ENCODE measurements around the gene COL26A1.

Gene COL26A1

GRCh38 chr7:101553018-101553770, 190.5 kb downstream of the COL26A1 start:
- H3K27ac ChIP-seq (ENCODE audit: low read length, poor library complexity, severe bottlenecking), result no peak overlapping the region
- H3K4ac ChIP-seq (ENCODE audit: low read depth in 1 of 2, low read length in 2 of 2), result no peak overlapping the region
- no peak overlapping the region for H2BK5ac ChIP-seq (ENCODE audit: low read depth, low read length, poor library complexity, severe bottlenecking)
- H3K79me1 ChIP-seq (replicated peaks; ENCODE audit: low read length, poor library complexity, severe bottlenecking), result no peaks in the 10 kb centered on the region
- no peak overlapping the region for H3K4me2 ChIP-seq (ENCODE audit: low read length, poor library complexity, severe bottlenecking)
- H3K23ac ChIP-seq (ENCODE audit: low read length in 2 of 2), result no peak overlapping the region
- peak overlapping the region in 1 of 2 experiments; percentile 37 for H3K14ac ChIP-seq (ENCODE audit: low read length in 2 of 2)
- H3K18ac ChIP-seq (ENCODE audit: low read depth in 1 of 2, low read length in 2 of 2), result no peak overlapping the region
- no peak overlapping the region for H2AFZ ChIP-seq (ENCODE audit: low read depth, low read length)
- no peaks in the 10 kb centered on the region for H3K9me3 ChIP-seq (ENCODE audit: control insufficient read depth, low read length)
- no peak overlapping the region for H2BK12ac ChIP-seq (ENCODE audit: low read length in 2 of 2)
- peaks cover 4% of the 10 kb centered on the region for H3K4me1 ChIP-seq (ENCODE audit: control insufficient read depth, insufficient read depth, low read depth, low read length)
- H2BK120ac ChIP-seq (ENCODE audit: low read depth, low read length), result no peak overlapping the region
- DNase-seq, result no peak
- no peak overlapping the region for H3K9ac ChIP-seq (ENCODE audit: low read length)
- H4K91ac ChIP-seq (ENCODE audit: low read length), result no peak overlapping the region
- H4K8ac ChIP-seq (ENCODE audit: low read length), result no peak overlapping the region
- H2AK5ac ChIP-seq (ENCODE audit: low read length, severe bottlenecking), result no peak overlapping the region
- H3K36me3 ChIP-seq (ENCODE audit: control insufficient read depth in 1 of 2, insufficient read depth in 2 of 2, low read depth in 1 of 2, low read length in 2 of 2), result no peaks in the 10 kb centered on the region
- H2BK15ac ChIP-seq (ENCODE audit: low read depth, poor library complexity, severe bottlenecking), result no peak overlapping the region
- peaks cover 18 to 57% of the 10 kb centered on the region in 2 experiments for H3K27me3 ChIP-seq (ENCODE audit: control insufficient read depth in 1 of 2, insufficient read depth in 1 of 2, low read length in 2 of 2)
- H3K4me3 ChIP-seq (ENCODE audit: insufficient read depth in 1 of 2, low read depth in 1 of 2, low read length in 2 of 2), result no peak overlapping the region
- WGBS, result 85% methylated on average over 23 of the region's 23 CpGs

- Histone ChIP-seq H3K36me3 (ENCODE audit: control insufficient read depth in 1 of 2, insufficient read depth in 2 of 2, low read depth in 1 of 2, low read length in 2 of 2) (no peaks in the 10 kb centered on the region), H2AFZ (ENCODE audit: low read depth, low read length) (no peak overlapping the region), H2AK5ac (ENCODE audit: low read length, severe bottlenecking) (no peak overlapping the region), H4K91ac (ENCODE audit: low read length) (no peak overlapping the region), H3K9ac (ENCODE audit: low read length) (no peak overlapping the region), H2BK15ac (ENCODE audit: low read depth, poor library complexity, severe bottlenecking) (no peak overlapping the region), H3K79me1 (replicated peaks; ENCODE audit: low read length, poor library complexity, severe bottlenecking) (no peaks in the 10 kb centered on the region), H3K4me1 (ENCODE audit: control insufficient read depth, insufficient read depth, low read depth, low read length) (peaks cover 4% of the 10 kb centered on the region), H3K18ac (ENCODE audit: low read depth in 1 of 2, low read length in 2 of 2) (no peak overlapping the region), H3K23ac (ENCODE audit: low read length in 2 of 2) (no peak overlapping the region), H2BK12ac (ENCODE audit: low read length in 2 of 2) (no peak overlapping the region), H4K8ac (ENCODE audit: low read length) (no peak overlapping the region), H2BK5ac (ENCODE audit: low read depth, low read length, poor library complexity, severe bottlenecking) (no peak overlapping the region), H3K4me2 (ENCODE audit: low read length, poor library complexity, severe bottlenecking) (no peak overlapping the region), H3K27me3 (ENCODE audit: control insufficient read depth in 1 of 2, insufficient read depth in 1 of 2, low read length in 2 of 2) (peaks cover 21 to 59% of the 10 kb centered on the region in 2 experiments), H3K4ac (ENCODE audit: low read depth in 1 of 2, low read length in 2 of 2) (no peak overlapping the region), H2BK120ac (ENCODE audit: low read depth, low read length) (no peak overlapping the region), H3K27ac (ENCODE audit: low read length, poor library complexity, severe bottlenecking) (no peak overlapping the region), H3K14ac (ENCODE audit: low read length in 2 of 2) (no peak overlapping the region), H3K9me3 (ENCODE audit: control insufficient read depth, low read length) (no peaks in the 10 kb centered on the region), H3K4me3 (ENCODE audit: insufficient read depth in 1 of 2, low read depth in 1 of 2, low read length in 2 of 2) (no peak overlapping the region)
- WGBS, result 86% methylated on average over 8 of the region's 8 CpGs
- no peak for DNase-seq
Measured at GRCh38 chr7:101553771-101554445, 191.2 kb downstream of the COL26A1 start.

GRCh38 chr7:101554584-101555268, 192.1 kb downstream of the COL26A1 start:
- Histone ChIP-seq H3K4me2 (ENCODE audit: low read length, poor library complexity, severe bottlenecking) (no peak overlapping the region), H4K91ac (ENCODE audit: low read length) (no peak overlapping the region), H3K4ac (ENCODE audit: low read depth in 1 of 2, low read length in 2 of 2) (no peak overlapping the region), H2BK15ac (ENCODE audit: low read depth, poor library complexity, severe bottlenecking) (no peak overlapping the region), H3K14ac (ENCODE audit: low read length in 2 of 2) (no peak overlapping the region), H2BK12ac (ENCODE audit: low read length in 2 of 2) (no peak overlapping the region), H2AFZ (ENCODE audit: low read depth, low read length) (no peak overlapping the region), H2BK5ac (ENCODE audit: low read depth, low read length, poor library complexity, severe bottlenecking) (no peak overlapping the region), H3K18ac (ENCODE audit: low read depth in 1 of 2, low read length in 2 of 2) (no peak overlapping the region), H3K23ac (ENCODE audit: low read length in 2 of 2) (no peak overlapping the region), H3K4me3 (ENCODE audit: insufficient read depth in 1 of 2, low read depth in 1 of 2, low read length in 2 of 2) (no peak overlapping the region), H3K9ac (ENCODE audit: low read length) (no peak overlapping the region), H3K36me3 (ENCODE audit: control insufficient read depth in 1 of 2, insufficient read depth in 2 of 2, low read depth in 1 of 2, low read length in 2 of 2) (no peaks in the 10 kb centered on the region), H3K27ac (ENCODE audit: low read length, poor library complexity, severe bottlenecking) (no peak overlapping the region), H3K27me3 (ENCODE audit: control insufficient read depth in 1 of 2, insufficient read depth in 1 of 2, low read length in 2 of 2) (peaks cover 29 to 64% of the 10 kb centered on the region in 2 experiments), H2AK5ac (ENCODE audit: low read length, severe bottlenecking) (no peak overlapping the region), H3K4me1 (ENCODE audit: control insufficient read depth, insufficient read depth, low read depth, low read length) (peaks cover 4% of the 10 kb centered on the region), H3K9me3 (ENCODE audit: control insufficient read depth, low read length) (no peaks in the 10 kb centered on the region), H3K79me1 (replicated peaks; ENCODE audit: low read length, poor library complexity, severe bottlenecking) (no peaks in the 10 kb centered on the region), H4K8ac (ENCODE audit: low read length) (no peak overlapping the region), H2BK120ac (ENCODE audit: low read depth, low read length) (no peak overlapping the region)
- 83% methylated on average over 5 of the region's 6 CpGs for WGBS
- no peak for DNase-seq

DNA sequence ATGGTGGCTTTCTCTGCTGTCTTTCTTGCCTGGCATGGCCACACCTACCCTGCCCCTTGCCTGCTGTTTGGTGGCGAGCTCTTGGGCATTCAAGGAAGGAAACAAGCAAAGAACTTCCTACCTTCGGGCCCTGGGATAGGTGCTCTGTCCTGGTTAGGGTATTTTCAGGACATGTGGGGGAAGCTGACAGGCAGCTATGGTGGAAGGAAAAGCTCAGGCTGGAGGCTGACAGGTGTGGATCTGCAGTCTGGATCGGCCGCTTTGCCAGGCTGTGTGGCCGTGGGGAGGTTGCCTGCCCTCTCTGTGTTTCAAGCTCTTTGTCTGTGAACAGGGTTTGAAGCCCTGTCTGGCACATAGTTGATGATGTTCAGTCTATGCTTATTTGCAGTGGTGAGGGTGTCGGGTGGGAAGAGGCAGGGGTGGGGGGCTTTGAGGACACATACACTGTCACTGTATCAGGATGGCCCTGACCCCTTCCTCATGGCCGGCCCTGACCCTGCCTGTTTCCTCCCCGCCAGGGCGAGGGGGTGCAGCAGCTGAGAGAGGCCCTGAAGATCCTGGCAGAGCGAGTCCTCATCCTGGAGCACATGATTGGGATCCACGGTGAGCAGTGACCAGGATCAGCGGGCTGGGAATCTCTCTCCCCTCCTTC, 192.7 kb downstream of the COL26A1 start:
- H3K4me1 ChIP-seq (ENCODE audit: control insufficient read depth, insufficient read depth, low read depth, low read length), result peaks cover 4% of the 10 kb centered on the region
- H4K8ac ChIP-seq (ENCODE audit: low read length), result no peak overlapping the region
- 88% methylated on average over 12 of the region's 12 CpGs for WGBS
- no peak overlapping the region for H3K14ac ChIP-seq (ENCODE audit: low read length in 2 of 2)
- H3K9me3 ChIP-seq (ENCODE audit: control insufficient read depth, low read length), result no peaks in the 10 kb centered on the region
- no peak overlapping the region for H3K27ac ChIP-seq (ENCODE audit: low read length, poor library complexity, severe bottlenecking)
- no peak for DNase-seq
- H3K4ac ChIP-seq (ENCODE audit: low read depth in 1 of 2, low read length in 2 of 2), result no peak overlapping the region
- no peak overlapping the region for H2BK5ac ChIP-seq (ENCODE audit: low read depth, low read length, poor library complexity, severe bottlenecking)
- no peak overlapping the region for H2AFZ ChIP-seq (ENCODE audit: low read depth, low read length)
- H3K79me1 ChIP-seq (replicated peaks; ENCODE audit: low read length, poor library complexity, severe bottlenecking), result no peaks in the 10 kb centered on the region
- no peak overlapping the region for H4K91ac ChIP-seq (ENCODE audit: low read length)
- H3K27me3 ChIP-seq (ENCODE audit: control insufficient read depth in 1 of 2, insufficient read depth in 1 of 2, low read length in 2 of 2), result peaks cover 29 to 67% of the 10 kb centered on the region in 2 experiments
- H3K4me2 ChIP-seq (ENCODE audit: low read length, poor library complexity, severe bottlenecking), result no peak overlapping the region
- H3K18ac ChIP-seq (ENCODE audit: low read depth in 1 of 2, low read length in 2 of 2), result no peak overlapping the region
- no peak overlapping the region for H3K23ac ChIP-seq (ENCODE audit: low read length in 2 of 2)
- no peak overlapping the region for H3K4me3 ChIP-seq (ENCODE audit: insufficient read depth in 1 of 2, low read depth in 1 of 2, low read length in 2 of 2)
- H2BK15ac ChIP-seq (ENCODE audit: low read depth, poor library complexity, severe bottlenecking), result no peak overlapping the region
- no peaks in the 10 kb centered on the region for H3K36me3 ChIP-seq (ENCODE audit: control insufficient read depth in 1 of 2, insufficient read depth in 2 of 2, low read depth in 1 of 2, low read length in 2 of 2)
- H3K9ac ChIP-seq (ENCODE audit: low read length), result no peak overlapping the region
- no peak overlapping the region for H2AK5ac ChIP-seq (ENCODE audit: low read length, severe bottlenecking)
- H2BK120ac ChIP-seq (ENCODE audit: low read depth, low read length), result no peak overlapping the region
- H2BK12ac ChIP-seq (ENCODE audit: low read length in 2 of 2), result no peak overlapping the region

Measured in mesenchymal stem cell (in vitro differentiated cells and primary cell).